HepG2 (cell line): ENCODE measurements around the gene F7. TPM values are rescaled to one million over a fixed set of nuclear protein-coding genes. Genes with fewer than 3 reads are reported as not detected.

ENCODE experiments used
- AHDC1 ChIP-seq: sonication (generic); formaldehyde crosslinking; IDR thresholded peaks from 2 replicates; pipeline ENCODE4 v1.5.1; 2020; ENCODE audit warnings: mild to moderate bottlenecking, missing genetic modification reagents, borderline replicate concordance
- CENPT ChIP-seq: sonication (generic); formaldehyde crosslinking; IDR thresholded peaks from 2 replicates; pipeline ENCODE4 v1.8.0; 2022; ENCODE audit warnings: low read depth, mild to moderate bottlenecking, moderate library complexity, missing genetic modification reagents
- ESRRA ChIP-seq: sonication (generic); formaldehyde crosslinking; IDR thresholded peaks from 2 replicates; pipeline ENCODE4 v1.5.1; 2020; ENCODE audit warnings: mild to moderate bottlenecking, low read depth, missing genetic modification reagents
- HMG20B ChIP-seq: conservative IDR thresholded peaks from 2 replicates; pipeline ENCODE4 v1.6.1; 2016; ENCODE audit warnings: missing genetic modification reagents, missing compliant biosample characterization
- IRX3 ChIP-seq: sonication (generic); formaldehyde crosslinking; IDR thresholded peaks from 2 replicates; pipeline ENCODE4 v1.8.1; 2023; ENCODE audit warnings: mild to moderate bottlenecking, low read depth, missing genetic modification reagents, borderline replicate concordance
- MAF1 ChIP-seq: sonication (generic); formaldehyde crosslinking; IDR thresholded peaks from 2 replicates; pipeline ENCODE4 v1.5.0; 2020; ENCODE audit warnings: missing genetic modification reagents, borderline replicate concordance
- MED8 ChIP-seq: sonication (generic); formaldehyde crosslinking; IDR thresholded peaks from 2 replicates; pipeline ENCODE4 v1.8.1; 2023; ENCODE audit warnings: mild to moderate bottlenecking, missing genetic modification reagents; ENCODE audit not compliant: insufficient replicate concordance
- MEF2D ChIP-seq: sonication (generic); formaldehyde crosslinking; IDR thresholded peaks from 2 replicates; pipeline ENCODE4 v1.5.1; 2020; ENCODE audit warnings: mild to moderate bottlenecking, missing genetic modification reagents
- NRL ChIP-seq: sonication (generic); formaldehyde crosslinking; IDR thresholded peaks from 2 replicates; pipeline ENCODE4 v1.5.0; 2020; ENCODE audit warnings: missing genetic modification reagents, mild to moderate bottlenecking, moderate library complexity, borderline replicate concordance
- RERE ChIP-seq: IDR thresholded peaks from 2 replicates; pipeline ENCODE4 v1.6.1; 2016; ENCODE audit warnings: low read depth, missing genetic modification reagents, missing compliant biosample characterization
- SMAD9 ChIP-seq: sonication (generic); formaldehyde crosslinking; IDR thresholded peaks from 2 replicates; pipeline ENCODE4 v1.5.1; 2020; ENCODE audit warnings: mild to moderate bottlenecking, missing genetic modification reagents
- TARDBP ChIP-seq: sonication (generic); formaldehyde crosslinking; IDR thresholded peaks from 2 replicates; pipeline ENCODE4 v1.8.0; 2022; ENCODE audit warnings: mild to moderate bottlenecking, missing genetic modification reagents
- ZKSCAN8 ChIP-seq: IDR thresholded peaks from 2 replicates; pipeline ENCODE4 v1.6.1; 2016; ENCODE audit warnings: borderline replicate concordance, missing genetic modification reagents, missing compliant biosample characterization
- ZNF33B ChIP-seq: sonication (generic); formaldehyde crosslinking; IDR thresholded peaks from 2 replicates; pipeline ENCODE4 v1.5.1; 2020; ENCODE audit warnings: mild to moderate bottlenecking, missing genetic modification reagents
- ZNF382 ChIP-seq: sonication (generic); formaldehyde crosslinking; IDR thresholded peaks from 2 replicates; pipeline ENCODE4 v1.5.0; 2020; ENCODE audit warnings: missing genetic modification reagents, mild to moderate bottlenecking, borderline replicate concordance
- ZNF670 ChIP-seq: sonication (generic); formaldehyde crosslinking; IDR thresholded peaks from 2 replicates; pipeline ENCODE4 v1.8.0; 2022; ENCODE audit warnings: mild to moderate bottlenecking, missing genetic modification reagents, borderline replicate concordance
- ZNF816 ChIP-seq: sonication (generic); formaldehyde crosslinking; IDR thresholded peaks from 2 replicates; pipeline ENCODE4 v1.8.0; 2022; ENCODE audit warnings: missing genetic modification reagents, mild to moderate bottlenecking, borderline replicate concordance
- polyA plus RNA-seq, 8 experiments: library from polyadenylated mRNA; depleted of rRNA in 3 of 8; stranded (reverse) in 7 of 8; unstranded in 1 of 8; fragments of >200 nt; fragmentation: Illumina TruSeq in 4 of 8; extraction: Trizol in 4 of 8; gene quantifications; 2 replicates each; pipeline versions ENCODE4 v1.2.1 to v1.2.3, GENCODE V29; 2011 to 2016; ENCODE audit warnings: low read depth in 4 of 8, missing spikeins in 1 of 8, mixed read lengths in 1 of 8; ENCODE audit not compliant: insufficient read depth in 1 of 8
- total RNA-seq, 5 experiments: library from RNA; depleted of rRNA; stranded (reverse); fragments of >200 nt; fragmentation: Illumina TruSeq; extraction: Trizol; gene quantifications; 2 replicates each; pipeline ENCODE4 v1.2.3, GENCODE V29; 2016; ENCODE audit warnings: low read depth in 1 of 5

F7 gene
- total and polyA plus RNA-seq, 2 of the 13 experiments (the other 11 are each of a cell fraction or from before 2014, with no cell fraction given): 12.6 to 26.5 TPM

GRCh38 chr13:113105032-113105920 lies at the start of gene F7 (continued):
- TF ChIP-seq RERE (0 out of 2 replicates have a peak, but pooled peaks have one; percentile 65), IRX3 (0 out of 2 replicates have a peak, but pooled peaks have one; percentile 29), MAF1 (peak; percentile 24; the same call in 1 of the 2 replicates), ESRRA (CRISPR knock-in tag) (peak; percentile 92), ZNF816 (CRISPR knock-in tag) (peak; percentile 83), AHDC1 (0 out of 2 replicates have a peak, but pooled peaks have one; percentile 45), ZNF382 (CRISPR knock-in tag) (no peak), NRL (peak; percentile 58; the same call in 1 of the 2 replicates), MED8 (CRISPR knock-in tag) (peak; percentile 57), MEF2D (CRISPR knock-in tag) (peak; percentile 71), HMG20B (CRISPR knock-in tag) (peak; percentile 77), CENPT (no peak), ZNF670 (CRISPR knock-in tag) (peak; percentile 92), ZNF33B (CRISPR knock-in tag) (peak; percentile 27; the same call in 1 of the 2 replicates), SMAD9 (CRISPR knock-in tag) (no peak), ZKSCAN8 (CRISPR knock-in tag) (peak; percentile 55; the same call in 1 of the 2 replicates), TARDBP (peak; percentile 93)
